ENCODE results near the gene PAX3. TPM values are rescaled to one million over a fixed set of nuclear protein-coding genes. Genes with fewer than 3 reads are reported as not detected.

The PAX3 gene
- polyA plus RNA-seq (ENCODE audit: insufficient read length in 3 of 3): under 1 TPM in 1 of 3 donors, not detected in 2; 0.13 TPM
- long read RNA-seq, donor 1: 0 reads
- long read RNA-seq, donor 2: 0 reads
- long read RNA-seq, donor 3: 0 reads
- long read RNA-seq, donor 4: 0 reads
- long read RNA-seq, donor 5: 0 reads
- long read RNA-seq, donor 6: 0 reads
- long read RNA-seq, donor 7: 0 reads
- long read RNA-seq, donor 8: 0 reads
- long read RNA-seq, donor 9: 0 reads
- long read RNA-seq, donor 10: 0 reads
- long read RNA-seq, donor 11: 0 reads
- long read RNA-seq, donor 12: 0 reads
- long read RNA-seq, donor 13: 0 reads
- long read RNA-seq, donor 14: 0 reads
- long read RNA-seq, donor 15: 0 reads
- long read RNA-seq, donor 16: 0 reads

- no peak for DNase-seq
These were observed at the start of gene PAX3 for GRCh38 chr2:222298311-222299150. PAX3 (minus strand) TSS chr2:222298998; CDS start chr2:222298615, 383 bp downstream.

- DNase-seq: no peak
These were observed 42.5 kb upstream of the PAX3 start for GRCh38 chr2:222341331-222341730.

GRCh38 chr2:222338374-222338773 is 39.6 kb upstream of the PAX3 start:
- no peak for DNase-seq

- DNase-seq: no peak
These were observed 38.1 kb upstream of the PAX3 start for GRCh38 chr2:222336931-222337330.

- DNase-seq: no peak
These were observed 37.6 kb upstream of the PAX3 start for GRCh38 chr2:222336442-222336841.

- no peak for DNase-seq
These were observed 36.1 kb upstream of the PAX3 start for GRCh38 chr2:222334914-222335313.

- DNase-seq: no peak
These were observed 34.6 kb upstream of the PAX3 start for GRCh38 chr2:222333397-222333796.

- DNase-seq: no peak
These were observed 33.3 kb upstream of the PAX3 start for GRCh38 chr2:222332116-222332515.

- DNase-seq: no peak
These were observed 32.1 kb upstream of the PAX3 start for GRCh38 chr2:222330910-222331309.

GRCh38 chr2:222322236-222322635 is 23.4 kb upstream of the PAX3 start:
- DNase-seq: no peak

- DNase-seq: peak; percentile 63
These were observed 21.9 kb upstream of the PAX3 start for GRCh38 chr2:222320436-222321395.

- DNase-seq: peak; percentile 63
These were observed 21.0 kb upstream of the PAX3 start for GRCh38 chr2:222319586-222320435.

GRCh38 chr2:222318712-222319585 is 20.2 kb upstream of the PAX3 start:
- DNase-seq: no peak

- DNase-seq: peak; percentile 75
These were observed 19.4 kb upstream of the PAX3 start for GRCh38 chr2:222318026-222318711.

GRCh38 chr2:222315443-222316121 is 16.8 kb upstream of the PAX3 start:
- DNase-seq: no peak

- DNase-seq: no peak
These were observed 15.0 kb upstream of the PAX3 start for GRCh38 chr2:222313816-222314215.

GRCh38 chr2:222311978-222312738 is 13.4 kb upstream of the PAX3 start:
- no peak for DNase-seq
